H1 (cell line): ENCODE results near the gene GCSAM. TPM values are rescaled to one million over a fixed set of nuclear protein-coding genes. Genes with fewer than 3 reads are reported as not detected.

ENCODE experiments used
- TEAD4 ChIP-seq: IDR thresholded peaks from 2 replicates; pipeline ENCODE4 v1.6.1; 2012; ENCODE audit warnings: low read depth, low read length, inconsistent platforms, mixed read lengths
- polyA plus RNA-seq, 7 experiments: library from polyadenylated mRNA; depleted of rRNA in 3 of 7; stranded (reverse) in 5 of 7; unstranded in 2 of 7; fragments of >200 nt in 5 of 7; fragments of 200-250 nt in 2 of 7; gene quantifications; 1 replicate in 5 of 7; 2 replicates in 1 of 7; 4 replicates in 1 of 7; pipeline versions ENCODE4 v1.2.1 to v1.2.3, GENCODE V29; 2011 to 2013; ENCODE audit warnings: missing spikeins in 2 of 7, mixed read lengths in 2 of 7
- total RNA-seq: library from RNA; stranded (reverse); fragmentation: NEBNext Ultra II Directional; extraction: Animal tissue kit (Norgen Biotek cat#: 25700); gene quantifications from 2 replicates; pipeline ENCODE4 v1.2.1, GENCODE V29; 2021

The GCSAM gene
- total and polyA plus RNA-seq, 2 of the 8 experiments (the other 6 are each of a cell fraction or from before 2014, with no cell fraction given), result not detected

- TF ChIP-seq TEAD4, result no peak
- TF ChIP-seq, all 59 proteins: peak for 0
These were observed 58.2 kb downstream of the GCSAM start (continued) for GRCh38 chr3:112074616-112075497.
